ENCODE data around the gene TNFRSF17. TPM values are rescaled to one million over a fixed set of nuclear protein-coding genes. Genes with fewer than 3 reads are reported as not detected.

The TNFRSF17 gene
- total and polyA plus RNA-seq, 2 of the 8 experiments (the other 6 are each of a cell fraction or from before 2014, with no cell fraction given) = not detected

DNA sequence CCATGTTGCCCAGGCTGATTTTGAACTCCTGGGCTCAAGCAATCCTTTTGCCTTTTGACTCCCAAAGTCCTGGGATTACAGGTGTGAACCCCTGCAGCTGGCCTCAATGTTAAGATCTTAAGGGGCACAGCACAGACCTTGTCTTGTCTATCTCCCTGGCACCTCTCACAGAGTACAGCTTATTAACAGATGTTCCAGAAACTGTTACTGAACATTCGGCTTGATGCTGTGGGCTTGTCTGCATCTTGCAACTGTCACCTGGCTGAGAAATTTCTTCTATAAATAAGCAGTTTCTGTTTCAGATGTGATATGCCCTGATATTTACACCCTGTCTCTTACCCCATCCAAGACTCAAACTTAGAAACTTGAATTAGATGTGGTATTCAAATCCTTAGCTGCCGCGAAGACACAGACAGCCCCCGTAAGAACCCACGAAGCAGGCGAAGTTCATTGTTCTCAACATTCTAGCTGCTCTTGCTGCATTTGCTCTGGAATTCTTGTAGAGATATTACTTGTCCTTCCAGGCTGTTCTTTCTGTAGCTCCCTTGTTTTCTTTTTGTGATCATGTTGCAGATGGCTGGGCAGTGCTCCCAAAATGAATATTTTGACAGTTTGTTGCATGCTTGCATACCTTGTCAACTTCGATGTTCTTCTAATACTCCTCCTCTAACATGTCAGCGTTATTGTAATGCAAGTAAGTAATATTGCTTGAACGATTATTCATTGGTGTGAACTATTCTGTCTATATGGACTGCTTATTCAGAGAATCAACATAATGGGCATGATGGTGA, at the start of gene TNFRSF17 (continued):
- TF ChIP-seq KDM5A (IDR thresholded peaks at IDR 0.05; ENCODE audit: low read length) (no peak), NANOG (IDR thresholded peaks at IDR 0.05; ENCODE audit: insufficient read depth, low read depth, low read length, poor library complexity, severe bottlenecking) (no peak), EZH2 (IDR thresholded peaks at IDR 0.05; ENCODE audit: low read depth, low read length, severe bottlenecking) (no peak), SP2 (IDR thresholded peaks at IDR 0.05; ENCODE audit: low read length) (no peak), BRCA1 (IDR thresholded peaks at IDR 0.05; ENCODE audit: low read depth, low read length) (no peak), HDAC6 (IDR thresholded peaks at IDR 0.05; ENCODE audit: low read depth, low read length) (no peak), SRF (IDR thresholded peaks at IDR 0.05; ENCODE audit: low read depth, low read length) (no peak), MAX (IDR thresholded peaks at IDR 0.05) (no peak)

Data from H1 (cell line).